Brain microvascular endothelial cell (primary cell): ENCODE measurements around the gene PCDHB5.
"Not testable (repeated sequence)": the region's sequence is repeated elsewhere in the genome, so short reads cannot be mapped to it uniquely, and the experiment has no call there.

Experiments used
- DNase-seq: peaks from one replicate; pipeline ENCODE4 v3.0.0-alpha.2; 2020
- H3K27ac ChIP-seq: fragments of 250-450 bp; sonication (Bioruptor Pico); 2 replicates; pipeline ENCODE4 v1.5.1; 2020; ENCODE audit warnings: mild to moderate bottlenecking, moderate library complexity
- H3K27me3 ChIP-seq: fragments of 250-450 bp; sonication (Bioruptor Pico); replicated peaks from 2 replicates; pipeline ENCODE4 v1.5.1; 2020; ENCODE audit warnings: mild to moderate bottlenecking
- H3K36me3 ChIP-seq: fragments of 250-450 bp; sonication (Bioruptor Pico); replicated peaks from 2 replicates; pipeline ENCODE4 v1.5.1; 2020; ENCODE audit warnings: mild to moderate bottlenecking
- H3K4me3 ChIP-seq: 2 replicates; pipeline ENCODE4 v1.5.1; 2011; ENCODE audit warnings: low read depth, mild to moderate bottlenecking, control low read depth, low read length, moderate library complexity
- CTCF ChIP-seq: IDR thresholded peaks from 2 replicates; pipeline ENCODE4 v1.5.1; 2011; ENCODE audit warnings: low read depth, mild to moderate bottlenecking, moderate library complexity, low read length, control low read depth, inconsistent platforms; ENCODE audit errors: missing control alignments
- in situ Hi-C: cut with HindIII; loops from 2 replicates; pipeline ENCODE4 v1.10.0; 2017; ENCODE audit warnings: low sequenced_read_pairs, low pct_ligation_motif_present

Gene PCDHB5

DNA sequence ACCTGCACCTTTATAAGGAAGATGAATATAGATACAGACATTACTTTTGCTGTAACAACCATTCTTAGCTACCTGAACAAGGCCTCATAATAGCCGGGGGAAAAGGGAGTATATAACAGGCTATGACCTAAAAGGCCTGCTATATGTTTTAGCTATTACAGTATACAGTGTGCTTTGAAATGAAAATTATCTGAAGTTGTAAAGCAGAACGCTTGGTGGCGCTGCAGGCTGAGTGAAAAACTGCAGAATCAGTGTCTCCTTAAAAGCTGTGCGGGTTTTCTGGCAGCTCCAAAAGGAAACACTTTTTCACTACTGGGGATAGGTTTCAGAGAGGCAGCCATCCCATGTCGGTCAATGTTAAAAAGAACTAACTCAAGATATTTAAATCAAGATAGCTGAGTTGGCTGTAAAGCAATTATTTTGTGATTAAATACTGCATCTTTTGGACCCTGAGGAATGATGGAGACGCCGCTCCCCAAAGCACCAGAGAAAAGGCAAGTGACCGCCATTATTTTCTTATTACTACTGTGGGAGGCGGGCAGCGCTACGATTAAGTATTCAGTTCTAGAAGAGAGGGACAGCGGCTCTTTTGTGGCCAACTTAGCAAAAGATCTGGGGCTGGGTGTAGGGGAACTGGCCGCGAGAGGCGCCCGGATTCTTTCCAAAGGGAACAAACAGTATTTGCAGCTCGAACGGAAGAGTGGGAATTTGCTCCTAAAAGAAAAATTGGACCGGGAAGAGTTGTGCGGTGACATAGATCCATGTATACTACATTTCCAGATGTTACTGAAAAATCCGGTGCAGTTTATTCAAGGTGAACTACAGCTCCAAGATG lies 20.8 kb downstream of the PCDHB5 start:
- Histone ChIP-seq H3K27ac (no peak overlapping the region), H3K36me3 (no peaks in the 10 kb centered on the region), H3K4me3 (no peak overlapping the region), H3K27me3 (no peaks in the 10 kb centered on the region)
- in situ Hi-C loops: no loop called here
- TF ChIP-seq CTCF: no peak
- DNase-seq: no peak

- H3K36me3 ChIP-seq, DNase-seq, H3K27ac ChIP-seq, H3K27me3 ChIP-seq, H3K4me3 ChIP-seq, in situ Hi-C loops: not testable (repeated sequence)
Measured at GRCh38 chr5:141157356-141157755, 22.4 kb downstream of the PCDHB5 start.

GRCh38 chr5:141157901-141158300 lies 22.9 kb downstream of the PCDHB5 start:
- H3K36me3 ChIP-seq, H3K4me3 ChIP-seq, in situ Hi-C loops, H3K27me3 ChIP-seq, DNase-seq, H3K27ac ChIP-seq: not testable (repeated sequence)

DNA sequence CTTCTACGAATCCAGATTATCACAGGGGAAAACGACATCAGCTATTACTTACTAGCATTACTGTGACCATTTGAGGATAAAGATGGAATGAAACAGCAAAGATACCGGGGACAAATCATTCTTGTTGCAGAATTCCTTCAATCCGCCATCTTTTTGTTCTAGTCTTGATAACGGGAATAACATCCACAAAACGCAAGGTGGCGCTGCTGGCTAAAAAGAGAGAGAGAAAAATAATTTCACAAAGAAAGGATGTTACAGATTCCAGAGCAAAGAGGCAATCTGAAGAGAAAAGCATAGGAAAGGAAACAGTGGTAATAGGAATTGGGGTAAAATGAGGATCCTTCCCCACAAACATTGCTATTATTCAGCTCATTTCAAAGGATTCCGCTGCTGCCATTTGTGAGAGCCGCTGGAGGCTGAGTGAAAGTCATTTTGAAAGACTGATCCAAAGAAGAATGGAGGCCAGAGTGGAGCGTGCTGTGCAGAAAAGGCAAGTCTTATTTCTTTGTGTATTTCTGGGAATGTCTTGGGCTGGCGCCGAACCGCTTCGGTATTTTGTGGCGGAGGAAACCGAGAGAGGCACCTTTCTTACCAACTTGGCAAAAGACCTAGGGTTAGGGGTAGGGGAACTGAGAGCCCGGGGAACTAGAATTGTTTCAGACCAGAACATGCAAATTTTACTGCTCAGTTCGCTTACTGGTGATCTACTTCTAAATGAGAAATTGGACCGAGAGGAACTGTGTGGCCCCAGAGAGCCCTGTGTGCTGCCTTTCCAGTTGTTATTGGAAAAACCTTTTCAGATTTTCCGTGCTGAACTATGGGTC lies 37.6 kb downstream of the PCDHB5 start, which contains the start of gene PCDHB7:
PCDHB7 (plus strand) TSS at position 264 of the 824 bp plus-strand sequence; CDS start at position 456, 192 bp downstream.
- Histone ChIP-seq H3K36me3 (no peaks in the 10 kb centered on the region), H3K27ac (no peak within 1 kb of the TSS), H3K4me3 (no peak within 1 kb of the TSS), H3K27me3 (no peaks in the 10 kb centered on the region)
- in situ Hi-C loops: no loop called here
- peak; percentile 46 for TF ChIP-seq CTCF
- no peak for DNase-seq

DNA sequence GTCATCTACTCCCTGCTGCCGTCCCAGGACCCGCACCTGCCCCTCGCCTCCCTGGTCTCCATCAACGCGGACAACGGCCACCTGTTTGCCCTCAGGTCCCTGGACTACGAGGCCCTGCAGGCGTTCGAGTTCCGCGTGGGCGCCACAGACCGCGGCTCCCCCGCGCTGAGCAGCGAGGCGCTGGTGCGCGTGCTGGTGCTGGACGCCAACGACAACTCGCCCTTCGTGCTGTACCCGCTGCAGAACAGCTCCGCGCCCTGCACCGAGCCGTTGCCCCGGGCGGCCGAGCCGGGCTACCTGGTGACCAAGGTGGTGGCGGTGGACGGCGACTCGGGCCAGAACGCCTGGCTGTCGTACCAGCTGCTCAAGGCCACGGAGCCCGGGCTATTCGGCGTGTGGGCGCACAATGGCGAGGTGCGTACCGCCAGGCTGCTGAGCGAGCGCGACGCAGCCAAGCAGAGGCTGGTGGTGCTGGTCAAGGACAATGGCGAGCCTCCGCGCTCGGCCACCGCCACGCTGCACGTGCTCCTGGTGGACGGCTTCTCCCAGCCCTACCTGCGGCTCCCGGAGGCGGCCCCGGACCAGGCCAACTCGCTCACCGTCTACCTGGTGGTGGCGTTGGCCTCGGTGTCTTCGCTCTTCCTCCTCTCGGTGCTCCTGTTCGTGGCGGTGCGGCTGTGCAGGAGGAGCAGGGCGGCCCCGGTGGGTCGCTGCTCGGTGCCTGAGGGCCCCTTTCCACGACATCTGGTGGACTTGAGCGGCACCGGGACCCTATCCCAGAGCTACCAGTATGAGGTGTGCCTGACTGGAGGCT lies 39.5 kb downstream of the PCDHB5 start:
- H3K27ac ChIP-seq, H3K27me3 ChIP-seq, in situ Hi-C loops, H3K4me3 ChIP-seq, H3K36me3 ChIP-seq, DNase-seq: not testable (repeated sequence)

GRCh38 chr5:141175933-141176332 lies 40.9 kb downstream of the PCDHB5 start:
- in situ Hi-C loops: no loop called here
- H3K4me3 ChIP-seq: no peak overlapping the region
- DNase-seq: no peak
- no peak overlapping the region for H3K27ac ChIP-seq
- TF ChIP-seq CTCF: no peak
- H3K36me3 ChIP-seq: no peaks in the 10 kb centered on the region
- H3K27me3 ChIP-seq: no peaks in the 10 kb centered on the region

GRCh38 chr5:141177577-141178191 lies 42.7 kb downstream of the PCDHB5 start, which contains the start of gene PCDHB8:
PCDHB8 (plus strand) TSS chr5:141177790; CDS start chr5:141178035, 245 bp downstream.
- H3K27me3 ChIP-seq, H3K36me3 ChIP-seq, H3K4me3 ChIP-seq, in situ Hi-C loops, DNase-seq, H3K27ac ChIP-seq: not testable (repeated sequence)

DNA sequence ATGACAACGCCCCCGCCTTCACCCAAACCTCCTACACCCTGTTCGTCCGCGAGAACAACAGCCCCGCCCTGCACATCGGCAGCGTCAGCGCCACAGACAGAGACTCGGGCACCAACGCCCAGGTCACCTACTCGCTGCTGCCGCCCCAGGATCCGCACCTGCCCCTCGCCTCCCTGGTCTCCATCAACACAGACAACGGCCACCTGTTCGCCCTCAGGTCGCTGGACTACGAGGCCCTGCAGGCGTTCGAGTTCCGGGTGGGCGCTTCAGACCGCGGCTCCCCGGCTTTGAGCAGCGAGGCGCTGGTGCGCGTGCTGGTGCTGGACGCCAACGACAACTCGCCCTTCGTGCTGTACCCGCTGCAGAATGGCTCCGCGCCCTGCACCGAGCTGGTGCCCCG lies 44.4 kb downstream of the PCDHB5 start:
- in situ Hi-C loops, DNase-seq, H3K27me3 ChIP-seq, H3K36me3 ChIP-seq, H3K27ac ChIP-seq, H3K4me3 ChIP-seq: not testable (repeated sequence)

DNA sequence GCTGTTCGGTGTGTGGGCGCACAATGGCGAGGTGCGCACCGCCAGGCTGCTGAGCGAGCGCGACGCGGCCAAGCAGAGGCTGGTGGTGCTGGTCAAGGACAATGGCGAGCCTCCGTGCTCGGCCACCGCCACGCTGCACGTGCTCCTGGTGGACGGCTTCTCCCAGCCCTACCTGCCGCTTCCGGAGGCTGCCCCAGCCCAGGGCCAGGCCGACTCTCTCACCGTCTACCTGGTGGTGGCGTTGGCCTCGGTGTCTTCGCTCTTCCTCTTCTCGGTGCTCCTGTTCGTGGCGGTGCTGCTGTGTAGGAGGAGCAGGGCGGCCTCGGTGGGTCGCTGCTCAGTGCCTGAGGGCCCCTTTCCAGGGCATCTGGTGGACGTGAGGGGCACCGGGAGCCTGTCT lies 44.9 kb downstream of the PCDHB5 start:
- DNase-seq, H3K27me3 ChIP-seq, H3K36me3 ChIP-seq, H3K27ac ChIP-seq, H3K4me3 ChIP-seq, in situ Hi-C loops: not testable (repeated sequence)
